ENCODE results near the gene REPS2.

Gene REPS2

GRCh38 chrX:17038277-17038676 lies 91.8 kb downstream of the REPS2 start:
- DNase-seq: peak; percentile 13 to 46

- peak; percentile 65 to 80 for DNase-seq
Measured at GRCh38 chrX:17038681-17039161, 92.3 kb downstream of the REPS2 start.

- DNase-seq: no peak
Measured at GRCh38 chrX:17039826-17040225, 93.4 kb downstream of the REPS2 start.

GRCh38 chrX:17040711-17041110 lies 94.3 kb downstream of the REPS2 start:
- DNase-seq: no peak

GRCh38 chrX:17042037-17042436 lies 95.6 kb downstream of the REPS2 start:
- no peak for DNase-seq

- peak; percentile 60 to 63 for DNase-seq
Measured at GRCh38 chrX:17046478-17047097, 100.1 kb downstream of the REPS2 start.

- DNase-seq: no peak
Measured at GRCh38 chrX:17047224-17047623, 100.8 kb downstream of the REPS2 start.

GRCh38 chrX:17052210-17052609 lies 105.8 kb downstream of the REPS2 start:
- DNase-seq: no peak

- DNase-seq: no peak
Measured at GRCh38 chrX:17052793-17053192, 106.3 kb downstream of the REPS2 start.

GRCh38 chrX:17053502-17053901 lies 107.0 kb downstream of the REPS2 start:
- no peak for DNase-seq

GRCh38 chrX:17056868-17057608 lies 110.6 kb downstream of the REPS2 start:
- DNase-seq: no peak

GRCh38 chrX:17062065-17062464 lies 115.6 kb downstream of the REPS2 start:
- DNase-seq: no peak

GRCh38 chrX:17065100-17065499 lies 118.6 kb downstream of the REPS2 start:
- no peak for DNase-seq

- DNase-seq: no peak
Measured at GRCh38 chrX:17067534-17067933, 121.1 kb downstream of the REPS2 start.

- DNase-seq: no peak
Measured at GRCh38 chrX:17072301-17072700, 125.8 kb downstream of the REPS2 start.

- no peak for DNase-seq
Measured at GRCh38 chrX:17072721-17073230, 126.3 kb downstream of the REPS2 start.

- no peak for DNase-seq
Measured at GRCh38 chrX:17075004-17075403, 128.5 kb downstream of the REPS2 start.

- DNase-seq: no peak
Measured at GRCh38 chrX:17077361-17077760, 130.9 kb downstream of the REPS2 start.

GRCh38 chrX:17078031-17078720 lies 131.7 kb downstream of the REPS2 start:
- DNase-seq: no peak

- no peak for DNase-seq
Measured at GRCh38 chrX:17081511-17081910, 135.1 kb downstream of the REPS2 start.

GRCh38 chrX:17081968-17082367 lies 135.5 kb downstream of the REPS2 start:
- DNase-seq: no peak

GRCh38 chrX:17082831-17083230 lies 136.4 kb downstream of the REPS2 start:
- no peak for DNase-seq

GRCh38 chrX:17086317-17086716 lies 139.9 kb downstream of the REPS2 start:
- no peak for DNase-seq

Data from inflammatory macrophage (primary cell).